GM23338 (cell line): ENCODE measurements around the gene ANKS1B. TPM values are rescaled to one million over a fixed set of nuclear protein-coding genes. Genes with fewer than 3 reads are reported as not detected.

Experiments used
- ATAC-seq: fragments of 200-7000 bp; cut with Tn5 transposase; 3 replicates; pipeline ENCODE4 v1.9.1; 2020
- DNase-seq: peaks from one replicate; pipeline ENCODE4 v3.0.0-alpha.2; 2015; ENCODE audit warnings: low spot score
- H2AFZ ChIP-seq: fragments of 200-600 bp; sonication (generic); 2 replicates; pipeline ENCODE4 v1.8.0; 2016; ENCODE audit warnings: antibody characterized with exemption, mild to moderate bottlenecking, moderate library complexity
- H3F3A ChIP-seq: fragments of 200-600 bp; sonication (generic); replicated peaks from 2 replicates; pipeline ENCODE4 v1.8.0; 2017; ENCODE audit warnings: antibody characterized with exemption, mixed run types, low read depth
- H3K27ac ChIP-seq: fragments of 200-600 bp; sonication (generic); 2 replicates; pipeline ENCODE4 v1.6.1; 2016; ENCODE audit warnings: low read depth
- H3K27me3 ChIP-seq: fragments of 200-600 bp; sonication (generic); 2 replicates; pipeline ENCODE4 v1.8.0; 2016; ENCODE audit warnings: mild to moderate bottlenecking, mixed run types, moderate library complexity; ENCODE audit not compliant: insufficient read depth
- H3K36me3 ChIP-seq: fragments of 200-600 bp; sonication (generic); 2 replicates; pipeline ENCODE4 v1.8.0; 2016; ENCODE audit warnings: mild to moderate bottlenecking; ENCODE audit not compliant: insufficient read depth
- H3K4me1 ChIP-seq: fragments of 200-600 bp; sonication (generic); 2 replicates; pipeline ENCODE4 v1.8.0; 2016; ENCODE audit warnings: mild to moderate bottlenecking, moderate library complexity; ENCODE audit not compliant: insufficient read depth
- H3K4me2 ChIP-seq: fragments of 200-600 bp; sonication (generic); 2 replicates; pipeline ENCODE4 v1.7.1; 2017; ENCODE audit warnings: mixed run types
- H3K4me3 ChIP-seq: fragments of 200-600 bp; sonication (generic); 2 replicates; pipeline ENCODE4 v1.6.1; 2016; ENCODE audit warnings: mixed run types
- H3K79me2 ChIP-seq: fragments of 200-600 bp; sonication (generic); replicated peaks from 2 replicates; pipeline ENCODE4 v1.8.0; 2017; ENCODE audit warnings: mild to moderate bottlenecking; ENCODE audit not compliant: insufficient read depth
- H3K9me2 ChIP-seq: fragments of 200-600 bp; sonication (generic); 2 replicates; pipeline ENCODE4 v1.8.0; 2017; ENCODE audit not compliant: insufficient read depth
- H4K20me1 ChIP-seq: fragments of 200-600 bp; sonication (generic); replicated peaks from 2 replicates; pipeline ENCODE4 v1.8.0; 2017; ENCODE audit warnings: mild to moderate bottlenecking; ENCODE audit not compliant: insufficient read depth
- H3K27ac Mint-ChIP-seq: 2 replicates; pipeline ENCODE4 v1.8.0; 2020; ENCODE audit warnings: inconsistent platforms, mild to moderate bottlenecking, moderate library complexity, mixed read lengths
- H3K27me3 Mint-ChIP-seq: 3 replicates; pipeline ENCODE4 v1.8.0; 2022; ENCODE audit warnings: low read depth, mild to moderate bottlenecking, moderate library complexity, mixed read lengths, inconsistent platforms; ENCODE audit not compliant: insufficient read depth, poor library complexity
- H3K36me3 Mint-ChIP-seq: 3 replicates; pipeline ENCODE4 v1.8.0; 2021; ENCODE audit warnings: low read depth, mild to moderate bottlenecking, inconsistent platforms, moderate library complexity, mixed read lengths
- H3K4me1 Mint-ChIP-seq: 3 replicates; pipeline ENCODE4 v1.8.0; 2020; ENCODE audit warnings: mild to moderate bottlenecking, inconsistent platforms, mixed read lengths
- H3K4me3 Mint-ChIP-seq: 3 replicates; pipeline ENCODE4 v1.8.0; 2021; ENCODE audit warnings: moderate library complexity, mild to moderate bottlenecking, inconsistent platforms, mixed read lengths
- H3K9me3 Mint-ChIP-seq: 3 replicates; pipeline ENCODE4 v1.8.0; 2020; ENCODE audit warnings: moderate library complexity, mild to moderate bottlenecking, inconsistent platforms, mixed read lengths
- CREB1 ChIP-seq: fragments of 250-450 bp; sonication (Bioruptor Pico); IDR thresholded peaks from 2 replicates; pipeline ENCODE4 v1.5.0; 2020; ENCODE audit warnings: low read depth, mild to moderate bottlenecking, moderate library complexity
- CTCF ChIP-seq, 2 experiments: fragments of 200-600 bp in 1 of 2; sonication (generic) in 1 of 2; conservative IDR thresholded peaks; 2 replicates each; pipeline versions ENCODE4 v1.5.1 to v1.6.1; 2016 to 2017; ENCODE audit warnings: antibody characterized with exemption in 2 of 2, low read depth in 2 of 2, mild to moderate bottlenecking in 2 of 2, moderate library complexity in 1 of 2
- ETS1 ChIP-seq: IDR thresholded peaks from 2 replicates; pipeline ENCODE4 v1.6.1; 2016; ENCODE audit warnings: antibody characterized with exemption
- EZH2 ChIP-seq: fragments of 200-600 bp; sonication (generic); IDR thresholded peaks from one replicate; pipeline ENCODE4 v1.8.0; 2017; ENCODE audit warnings: antibody characterized with exemption, mild to moderate bottlenecking, low read depth; ENCODE audit not compliant: unreplicated experiment
- EZH2phosphoT487 ChIP-seq: fragments of 200-600 bp; sonication (generic); IDR thresholded peaks from one replicate; pipeline ENCODE4 v1.8.1; 2018; ENCODE audit warnings: antibody characterized with exemption; ENCODE audit not compliant: unreplicated experiment
- JUNB ChIP-seq: IDR thresholded peaks from one replicate; pipeline ENCODE4 v1.6.1; 2016; ENCODE audit warnings: antibody characterized with exemption; ENCODE audit not compliant: unreplicated experiment
- NANOG ChIP-seq: IDR thresholded peaks from 2 replicates; pipeline ENCODE4 v1.6.1; 2016; ENCODE audit warnings: antibody characterized with exemption, borderline replicate concordance
- POLR2AphosphoS5 ChIP-seq: IDR thresholded peaks from 2 replicates; pipeline ENCODE4 v1.6.1; 2016; ENCODE audit warnings: antibody characterized with exemption, low read depth
- REST ChIP-seq: IDR thresholded peaks from one replicate; pipeline ENCODE4 v1.6.1; 2018; ENCODE audit warnings: antibody characterized with exemption; ENCODE audit not compliant: unreplicated experiment
- STAT1 ChIP-seq: IDR thresholded peaks from one replicate; pipeline ENCODE4 v1.6.1; 2016; ENCODE audit warnings: antibody characterized with exemption; ENCODE audit not compliant: unreplicated experiment
- ZNF114 ChIP-seq: fragments of 250-450 bp; sonication (Bioruptor Pico); IDR thresholded peaks from 2 replicates; pipeline ENCODE4 v1.5.0; 2020; ENCODE audit warnings: mild to moderate bottlenecking, moderate library complexity
- ZNF331 ChIP-seq: fragments of 250-450 bp; sonication (Bioruptor Pico); IDR thresholded peaks from 2 replicates; pipeline ENCODE4 v1.5.0; 2020; ENCODE audit warnings: low read depth, mild to moderate bottlenecking, moderate library complexity
- ZNF462 ChIP-seq: fragments of 250-450 bp; sonication (Bioruptor Pico); IDR thresholded peaks from 2 replicates; pipeline ENCODE4 v1.5.0; 2020; ENCODE audit warnings: mild to moderate bottlenecking, moderate library complexity
- polyA plus RNA-seq: library from polyadenylated mRNA; unstranded; fragments of >200 nt; fragmentation: Nextera tagmentation; extraction: Ambion mirVana; gene quantifications from 2 replicates; pipeline ENCODE4 v1.2.1, GENCODE V29; 2016
- total RNA-seq: library from RNA; depleted of rRNA; stranded (reverse); fragments of >200 nt; shearing (Covaris generic); gene quantifications from 2 replicates; pipeline ENCODE4 v1.2.3, GENCODE V29; 2014

Gene ANKS1B
- total and polyA plus RNA-seq, 2 experiments from 2014 or later: 4.3 to 5.8 TPM

- no peak for DNase-seq
These were observed 614.2 kb downstream of the ANKS1B start for GRCh38 chr12:99370421-99371138.

More at GRCh38 chr12:99370421-99371138, 614.2 kb downstream of the ANKS1B start:
- Histone ChIP-seq H3K4me1 (no peaks in the 10 kb centered on the region), H3K79me2 (no peaks in the 10 kb centered on the region), H3K36me3 (no peaks in the 10 kb centered on the region), H4K20me1 (no peaks in the 10 kb centered on the region), H3K27ac (no peak overlapping the region), H3K27me3 (no peaks in the 10 kb centered on the region), H2AFZ (no peak overlapping the region), H3K4me2 (no peak overlapping the region), H3K9me2 (no peaks in the 10 kb centered on the region), H3K4me3 (no peak overlapping the region), H3F3A (no peaks in the 10 kb centered on the region)
- no peaks in the 10 kb centered on the region for H3K27me3 Mint-ChIP-seq
- H3K9me3 Mint-ChIP-seq: no peaks in the 10 kb centered on the region
- H3K27ac Mint-ChIP-seq: peak overlapping the region; percentile 58; the same call in 1 of the 2 replicates
- TF ChIP-seq STAT1: no peak
- no peak for TF ChIP-seq REST
- no peak for TF ChIP-seq CREB1 (CRISPR knock-in tag)
- no peak for TF ChIP-seq EZH2
- TF ChIP-seq ETS1: no peak
- TF ChIP-seq POLR2AphosphoS5: no peak
- no peak for TF ChIP-seq EZH2phosphoT487
- no peak for TF ChIP-seq NANOG
- no peak for TF ChIP-seq JUNB
- TF ChIP-seq ZNF331 (CRISPR knock-in tag): no peak
- TF ChIP-seq ZNF462 (CRISPR knock-in tag): no peak
- no peak for TF ChIP-seq CTCF (conservative IDR thresholded peaks at IDR 0.05; ENCODE audit: low read depth in 2 of 2)
- TF ChIP-seq ZNF114 (CRISPR knock-in tag): no peak
- ATAC-seq: no peak
- H3K36me3 Mint-ChIP-seq: no peaks in the 10 kb centered on the region
- H3K4me3 Mint-ChIP-seq: no peak overlapping the region
- H3K4me1 Mint-ChIP-seq: peaks cover 4% of the 10 kb centered on the region; the same call in 2 of the 3 replicates
